K562 (cell line): Measurements from ENCODE around the gene ARHGAP12. TPM values are rescaled to one million over a fixed set of nuclear protein-coding genes. Genes with fewer than 3 reads are reported as not detected.
A peak's percentile ranks its signal among the peaks of the same experiment; 100 is the strongest.

Experiments used
- BHLHE40 ChIP-seq: IDR thresholded peaks from 2 replicates; pipeline ENCODE4 v1.6.1; 2011; ENCODE audit warnings: low read length, improper control_type of control experiment
- CREB3 ChIP-seq: fragments of 450-650 bp; conservative IDR thresholded peaks from 2 replicates; pipeline ENCODE4 v1.6.1; 2016; ENCODE audit warnings: missing genetic modification characterization, low read depth, mild to moderate bottlenecking, missing compliant biosample characterization, moderate library complexity
- CTCF ChIP-seq, 3 experiments: IDR thresholded peaks in 2 of 3; conservative IDR thresholded peaks in 1 of 3; 2 replicates each; pipeline ENCODE4 v1.5.1; 2011 to 2012; ENCODE audit warnings: low read length in 3 of 3, mild to moderate bottlenecking in 3 of 3, control low read depth in 2 of 3, improper control_type of control experiment in 1 of 3, inconsistent platforms in 1 of 3, low read depth in 1 of 3, mixed read lengths in 1 of 3, moderate library complexity in 1 of 3; ENCODE audit not compliant: insufficient read depth in 2 of 3
- DLX4 ChIP-seq: fragments of 250-450 bp; sonication (Bioruptor Pico); IDR thresholded peaks from 2 replicates; pipeline ENCODE4 v1.6.1; 2021; ENCODE audit warnings: mild to moderate bottlenecking
- EHMT2 ChIP-seq: fragments of 450-650 bp; IDR thresholded peaks from 2 replicates; pipeline ENCODE4 v1.6.1; 2018; ENCODE audit warnings: antibody characterized with exemption
- IRF9 ChIP-seq: fragments of 450-650 bp; IDR thresholded peaks from 2 replicates; pipeline ENCODE4 v1.6.1; 2016; ENCODE audit warnings: missing biosample characterization, missing genetic modification characterization
- MAFK ChIP-seq: IDR thresholded peaks from 2 replicates; pipeline ENCODE4 v1.6.1; 2011; ENCODE audit warnings: low read length, improper control_type of control experiment
- MEF2A ChIP-seq: IDR thresholded peaks from 2 replicates; pipeline ENCODE4 v1.6.1; 2011; ENCODE audit warnings: low read depth, mild to moderate bottlenecking, low read length, moderate library complexity; ENCODE audit not compliant: control insufficient read depth
- NEUROD1 ChIP-seq: fragments of 150-350 bp; IDR thresholded peaks from 2 replicates; pipeline ENCODE4 v1.6.1; 2014; ENCODE audit warnings: borderline replicate concordance, low read length, low read depth; ENCODE audit not compliant: partially characterized antibody
- NFATC3 ChIP-seq: fragments of 450-650 bp; IDR thresholded peaks from 2 replicates; pipeline ENCODE4 v1.6.1; 2017; ENCODE audit warnings: mild to moderate bottlenecking
- NR1H2 ChIP-seq: sonication (generic); formaldehyde crosslinking; IDR thresholded peaks from 2 replicates; pipeline ENCODE4 v1.4.0; 2020; ENCODE audit warnings: mild to moderate bottlenecking, missing genetic modification reagents
- RBM22 ChIP-seq: fragments of 200-400 bp; formaldehyde crosslinking; IDR thresholded peaks from 2 replicates; pipeline ENCODE4 v1.6.1; 2018; ENCODE audit warnings: low read length, low read depth; ENCODE audit not compliant: poor library complexity, severe bottlenecking
- RBM25 ChIP-seq: fragments of 200-400 bp; formaldehyde crosslinking; IDR thresholded peaks from 2 replicates; pipeline ENCODE4 v1.6.1; 2018; ENCODE audit warnings: low read length, low read depth, moderate library complexity; ENCODE audit not compliant: severe bottlenecking
- SOX6 ChIP-seq: fragments of 450-650 bp; IDR thresholded peaks from 2 replicates; pipeline ENCODE4 v1.6.1; 2014; ENCODE audit warnings: mild to moderate bottlenecking
- TCF7L2 ChIP-seq: fragments of 150-350 bp; IDR thresholded peaks from 2 replicates; pipeline ENCODE4 v1.6.1; 2016; ENCODE audit warnings: low read depth, mild to moderate bottlenecking, low read length, moderate library complexity
- XRCC3 ChIP-seq: fragments of 450-650 bp; IDR thresholded peaks from 2 replicates; pipeline ENCODE4 v1.6.1; 2017; ENCODE audit warnings: mild to moderate bottlenecking, moderate library complexity
- ZBTB49 ChIP-seq: sonication (generic); formaldehyde crosslinking; IDR thresholded peaks from 2 replicates; pipeline ENCODE4 v1.8.0; 2022; ENCODE audit warnings: missing genetic modification reagents, mild to moderate bottlenecking, borderline replicate concordance
- ZC3H4 ChIP-seq: sonication (generic); formaldehyde crosslinking; IDR thresholded peaks from 2 replicates; pipeline ENCODE4 v1.9.0; 2021; ENCODE audit warnings: missing genetic modification reagents, borderline replicate concordance
- ZFP30 ChIP-seq: fragments of 250-450 bp; sonication (Bioruptor Pico); IDR thresholded peaks from 2 replicates; pipeline ENCODE4 v1.8.0; 2022; ENCODE audit warnings: moderate library complexity, mild to moderate bottlenecking, inconsistent platforms, borderline replicate concordance
- ZNF239 ChIP-seq: fragments of 250-450 bp; sonication (Bioruptor Pico); IDR thresholded peaks from 2 replicates; pipeline ENCODE4 v1.4.0; 2020; ENCODE audit warnings: mild to moderate bottlenecking
- ZNF354B ChIP-seq: fragments of 250-450 bp; sonication (Bioruptor Pico); IDR thresholded peaks from 2 replicates; pipeline ENCODE4 v1.4.0; 2020
- ZNF778 ChIP-seq: fragments of 450-650 bp; formaldehyde crosslinking; IDR thresholded peaks from 2 replicates; pipeline ENCODE4 v1.4.0; 2020; ENCODE audit warnings: mild to moderate bottlenecking, moderate library complexity
- ZNF830 ChIP-seq: fragments of 250-450 bp; sonication (Bioruptor Pico); IDR thresholded peaks from 2 replicates; pipeline ENCODE4 v1.5.0; 2021; ENCODE audit warnings: mild to moderate bottlenecking
- polyA plus RNA-seq, 8 experiments: library from polyadenylated mRNA; depleted of rRNA in 4 of 8; stranded (reverse) in 5 of 8; unstranded in 3 of 8; fragments of >200 nt; fragmentation: Nextera tagmentation in 2 of 8; fragmentation: Illumina TruSeq in 1 of 8; extraction: Ambion mirVana in 2 of 8; extraction: Trizol in 1 of 8; gene quantifications; 2 replicates each; pipeline versions ENCODE4 v1.2.1 to v1.2.3, GENCODE V29; 2011 to 2014; ENCODE audit warnings: inconsistent platforms in 1 of 8, missing spikeins in 1 of 8
- total RNA-seq, 7 experiments: library from RNA; depleted of rRNA in 6 of 7; stranded (reverse); fragments of >200 nt in 6 of 7; fragmentation: Illumina TruSeq in 2 of 7; extraction: Trizol in 2 of 7; gene quantifications; 2 replicates each; pipeline versions ENCODE4 v1.2.1 to v1.2.3, GENCODE V29; 2011 to 2021; ENCODE audit warnings: low replicate concordance in 1 of 7

ARHGAP12 gene
- total and polyA plus RNA-seq, 9 of the 15 experiments (the other 6 are each of a cell fraction or from before 2014, with no cell fraction given): 4.4 to 18.7 (median 10.1) TPM

- TF ChIP-seq CREB3 (tag) (no peak), ZFP30 (CRISPR knock-in tag) (no peak), ZC3H4 (CRISPR knock-in tag) (no peak), RBM25 (no peak), TCF7L2 (no peak), RBM22 (no peak), NFATC3 (no peak), IRF9 (tag) (no peak), EHMT2 (0 out of 2 replicates have a peak, but pooled peaks have one; percentile 24), NR1H2 (CRISPR knock-in tag) (no peak), XRCC3 (no peak), ZNF778 (CRISPR knock-in tag) (no peak), ZNF239 (CRISPR knock-in tag) (no peak), MEF2A (no peak), ZNF354B (CRISPR knock-in tag) (no peak), NEUROD1 (no peak), ZBTB49 (no peak), CTCF (IDR thresholded peaks at IDR 0.05 in 2 of 3, conservative IDR thresholded peaks at IDR 0.05 in 1 of 3; ENCODE audit: insufficient read depth in 2 of 3, low read depth in 1 of 3, low read length in 3 of 3) (no peak), DLX4 (no peak), SOX6 (peak; percentile 90), MAFK (no peak), ZNF830 (CRISPR knock-in tag) (no peak), BHLHE40 (no peak; the same call in none of the 2 replicates)
These were observed 23.4 kb upstream of the ARHGAP12 start (continued) for GRCh38 chr10:31952066-31952465.
